ENCODE measurements around the gene MIOX.

GRCh38 chr22:50481045-50481439 lies 5.6 kb upstream of the MIOX start:
- TF ChIP-seq, protein P1, sequence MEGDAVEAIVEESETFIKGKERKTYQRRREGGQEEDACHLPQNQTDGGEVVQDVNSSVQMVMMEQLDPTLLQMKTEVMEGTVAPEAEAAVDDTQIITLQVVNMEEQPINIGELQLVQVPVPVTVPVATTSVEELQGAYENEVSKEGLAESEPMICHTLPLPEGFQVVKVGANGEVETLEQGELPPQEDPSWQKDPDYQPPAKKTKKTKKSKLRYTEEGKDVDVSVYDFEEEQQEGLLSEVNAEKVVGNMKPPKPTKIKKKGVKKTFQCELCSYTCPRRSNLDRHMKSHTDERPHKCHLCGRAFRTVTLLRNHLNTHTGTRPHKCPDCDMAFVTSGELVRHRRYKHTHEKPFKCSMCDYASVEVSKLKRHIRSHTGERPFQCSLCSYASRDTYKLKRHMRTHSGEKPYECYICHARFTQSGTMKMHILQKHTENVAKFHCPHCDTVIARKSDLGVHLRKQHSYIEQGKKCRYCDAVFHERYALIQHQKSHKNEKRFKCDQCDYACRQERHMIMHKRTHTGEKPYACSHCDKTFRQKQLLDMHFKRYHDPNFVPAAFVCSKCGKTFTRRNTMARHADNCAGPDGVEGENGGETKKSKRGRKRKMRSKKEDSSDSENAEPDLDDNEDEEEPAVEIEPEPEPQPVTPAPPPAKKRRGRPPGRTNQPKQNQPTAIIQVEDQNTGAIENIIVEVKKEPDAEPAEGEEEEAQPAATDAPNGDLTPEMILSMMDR (IDR thresholded peaks at IDR 0.05) = no peak
- TF ChIP-seq ZFX (IDR thresholded peaks at IDR 0.05; ENCODE audit: borderline replicate concordance) = no peak

All from 22Rv1 (cell line).